ENCODE measurements around the gene SLC23A3. TPM values are rescaled to one million over a fixed set of nuclear protein-coding genes. Genes with fewer than 3 reads are reported as not detected.

The SLC23A3 gene
- polyA plus RNA-seq, 3 donors, result 1.1 TPM; not detected in 2

DNA sequence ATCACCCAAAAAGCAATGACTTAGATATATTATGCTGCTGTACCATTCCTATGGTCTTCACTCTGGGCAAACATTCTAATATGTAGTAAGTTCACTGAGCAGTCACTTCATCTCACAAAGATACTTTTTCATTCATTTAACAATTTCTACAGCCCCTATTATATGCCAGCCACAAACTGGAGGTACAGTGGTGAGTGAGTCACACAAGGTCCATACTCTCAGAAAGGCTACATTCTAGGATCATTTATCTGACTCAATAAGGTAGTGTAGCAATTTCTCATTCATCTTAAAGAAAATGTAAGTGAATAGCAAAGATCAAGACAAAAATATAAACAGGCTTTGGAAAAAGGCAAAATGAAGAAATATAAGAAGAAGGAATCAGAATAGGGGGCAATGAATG is 49.7 kb downstream of the SLC23A3 start:
- no peak overlapping the region for H3K27ac ChIP-seq (ENCODE audit: low read depth in 1 of 2, low read length in 2 of 2)
- H3K4me2 ChIP-seq (replicated peaks; ENCODE audit: extremely low read depth, low read length, poor library complexity, severe bottlenecking), result no peak overlapping the region
- H3K9me3 Mint-ChIP-seq, result no peaks in the 10 kb centered on the region
- H3K27me3 ChIP-seq (ENCODE audit: control insufficient read depth in 2 of 2, insufficient read depth in 2 of 2, low read length in 2 of 2), result no peaks in the 10 kb centered on the region
- no peak overlapping the region for H2AFZ ChIP-seq (ENCODE audit: insufficient read depth, low read depth, low read length, poor library complexity, severe bottlenecking)
- no peaks in the 10 kb centered on the region for H3K36me3 ChIP-seq (replicated peaks in 1 of 2; ENCODE audit: control insufficient read depth in 1 of 2, insufficient read depth in 2 of 2, low read length in 2 of 2)
- intact Hi-C loops (cut with micrococcal nuclease), result no loop called here
- TF ChIP-seq, protein P1, sequence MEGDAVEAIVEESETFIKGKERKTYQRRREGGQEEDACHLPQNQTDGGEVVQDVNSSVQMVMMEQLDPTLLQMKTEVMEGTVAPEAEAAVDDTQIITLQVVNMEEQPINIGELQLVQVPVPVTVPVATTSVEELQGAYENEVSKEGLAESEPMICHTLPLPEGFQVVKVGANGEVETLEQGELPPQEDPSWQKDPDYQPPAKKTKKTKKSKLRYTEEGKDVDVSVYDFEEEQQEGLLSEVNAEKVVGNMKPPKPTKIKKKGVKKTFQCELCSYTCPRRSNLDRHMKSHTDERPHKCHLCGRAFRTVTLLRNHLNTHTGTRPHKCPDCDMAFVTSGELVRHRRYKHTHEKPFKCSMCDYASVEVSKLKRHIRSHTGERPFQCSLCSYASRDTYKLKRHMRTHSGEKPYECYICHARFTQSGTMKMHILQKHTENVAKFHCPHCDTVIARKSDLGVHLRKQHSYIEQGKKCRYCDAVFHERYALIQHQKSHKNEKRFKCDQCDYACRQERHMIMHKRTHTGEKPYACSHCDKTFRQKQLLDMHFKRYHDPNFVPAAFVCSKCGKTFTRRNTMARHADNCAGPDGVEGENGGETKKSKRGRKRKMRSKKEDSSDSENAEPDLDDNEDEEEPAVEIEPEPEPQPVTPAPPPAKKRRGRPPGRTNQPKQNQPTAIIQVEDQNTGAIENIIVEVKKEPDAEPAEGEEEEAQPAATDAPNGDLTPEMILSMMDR (IDR thresholded peaks at IDR 0.05), result no peak
- peaks cover 6 to 15% of the 10 kb centered on the region in 2 donors for H3K36me3 Mint-ChIP-seq
- peaks cover 0 to 2% (median 0%) of the 10 kb centered on the region in 3 donors for H3K27me3 Mint-ChIP-seq (ENCODE audit: low read depth in 3 of 3)
- peaks cover 16% of the 10 kb centered on the region for H3K4me1 Mint-ChIP-seq
- no peak overlapping the region for H3K9ac ChIP-seq (ENCODE audit: insufficient read depth, low read length, poor library complexity, severe bottlenecking)
- H4K20me1 ChIP-seq (ENCODE audit: insufficient read depth, low read length), result peaks cover 26% of the 10 kb centered on the region
- H3K9me3 ChIP-seq (replicated peaks in 1 of 2; ENCODE audit: control insufficient read depth in 1 of 2, insufficient read depth in 1 of 2, low read length in 2 of 2), result no peaks in the 10 kb centered on the region
- no peak overlapping the region for H3K4me3 Mint-ChIP-seq
- H3K4me3 ChIP-seq (replicated peaks in 1 of 3; ENCODE audit: low read depth in 2 of 3, low read length in 3 of 3), result no peak overlapping the region
- peaks cover 8 to 9% of the 10 kb centered on the region in 2 donors for H3K4me1 ChIP-seq (ENCODE audit: control insufficient read depth in 1 of 2, insufficient read depth in 2 of 2, low read length in 2 of 2)
- DNase-seq, result no peak
- H3K27ac Mint-ChIP-seq, result no peak overlapping the region
- no peaks in the 10 kb centered on the region for H3K79me2 ChIP-seq (ENCODE audit: insufficient read depth, low read length)

DNA sequence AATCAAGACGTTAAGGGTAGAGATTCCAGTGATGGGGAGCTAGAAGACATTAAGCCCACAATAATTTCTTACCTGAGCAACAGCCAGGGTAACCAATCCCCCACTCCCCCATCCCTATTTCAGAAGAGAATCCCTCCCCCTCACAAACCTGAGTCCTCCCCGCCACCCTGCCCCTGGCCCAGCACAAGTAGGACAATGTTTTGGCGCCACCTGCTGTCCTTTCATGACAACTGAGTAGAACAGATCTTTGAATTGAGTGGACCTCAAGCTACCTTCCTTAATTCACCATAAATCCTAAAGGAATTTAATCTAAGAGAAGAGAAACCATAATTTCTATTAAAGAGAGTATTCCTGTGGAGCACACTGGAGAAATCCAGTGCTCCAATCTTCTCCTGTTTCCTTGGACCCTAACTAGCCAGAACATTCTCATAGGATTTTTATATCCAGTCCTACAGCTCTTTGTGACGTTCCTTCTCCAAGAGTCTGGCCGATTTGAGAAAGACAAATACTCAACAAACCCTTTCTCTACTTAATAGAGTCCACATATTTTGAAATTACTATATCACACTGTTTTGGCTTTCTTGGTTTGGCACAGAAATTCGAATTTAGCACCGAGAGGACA is 50.3 kb downstream of the SLC23A3 start:
- peak; percentile 21 to 53 (median 32) for DNase-seq
- Histone ChIP-seq H3K4me2 (replicated peaks; ENCODE audit: extremely low read depth, low read length, poor library complexity, severe bottlenecking) (no peak overlapping the region), H3K9me3 (replicated peaks in 1 of 2; ENCODE audit: control insufficient read depth in 1 of 2, insufficient read depth in 1 of 2, low read length in 2 of 2) (no peaks in the 10 kb centered on the region), H3K4me3 (replicated peaks in 1 of 3; ENCODE audit: low read depth in 2 of 3, low read length in 3 of 3) (no peak overlapping the region), H3K27me3 (ENCODE audit: control insufficient read depth in 2 of 2, insufficient read depth in 2 of 2, low read length in 2 of 2) (no peaks in the 10 kb centered on the region), H3K79me2 (ENCODE audit: insufficient read depth, low read length) (no peaks in the 10 kb centered on the region), H3K36me3 (replicated peaks in 1 of 2; ENCODE audit: control insufficient read depth in 1 of 2, insufficient read depth in 2 of 2, low read length in 2 of 2) (no peaks in the 10 kb centered on the region), H3K4me1 (ENCODE audit: control insufficient read depth in 1 of 2, insufficient read depth in 2 of 2, low read length in 2 of 2) (peaks cover 8 to 9% of the 10 kb centered on the region in 2 donors), H3K9ac (ENCODE audit: insufficient read depth, low read length, poor library complexity, severe bottlenecking) (no peak overlapping the region), H3K27ac (ENCODE audit: low read depth in 1 of 2, low read length in 2 of 2) (no peak overlapping the region), H4K20me1 (ENCODE audit: insufficient read depth, low read length) (peaks cover 26% of the 10 kb centered on the region), H2AFZ (ENCODE audit: insufficient read depth, low read depth, low read length, poor library complexity, severe bottlenecking) (no peak overlapping the region)
- WGBS (ENCODE audit: insufficient coverage), result 54% methylated on average over 4 of the region's 7 CpGs
- peaks cover 6 to 15% of the 10 kb centered on the region in 2 donors for H3K36me3 Mint-ChIP-seq
- no peaks in the 10 kb centered on the region for H3K9me3 Mint-ChIP-seq
- intact Hi-C loops (cut with micrococcal nuclease), result loop anchor here (2.0 to 5.0 kb wide), 3 partner anchors 42 to 62 kb away; no protein-coding TSS in a partner anchor
- H3K4me3 Mint-ChIP-seq, result no peak overlapping the region
- peak overlapping the region in 1 of 7 donors; percentile 59 for H3K27ac Mint-ChIP-seq
- peaks cover 0 to 2% (median 0%) of the 10 kb centered on the region in 3 donors for H3K27me3 Mint-ChIP-seq (ENCODE audit: low read depth in 3 of 3)
- H3K4me1 Mint-ChIP-seq, result peaks cover 16% of the 10 kb centered on the region
- TF ChIP-seq, protein P1 (IDR thresholded peaks at IDR 0.05), result peak; percentile 77
